K562 (cell line): ENCODE data around the gene MLC1. TPM values are rescaled to one million over a fixed set of nuclear protein-coding genes. Genes with fewer than 3 reads are reported as not detected.
A peak's percentile ranks its signal among the peaks of the same experiment; 100 is the strongest.

Source experiments
- ASH1L ChIP-seq: fragments of 450-650 bp; IDR thresholded peaks from 2 replicates; pipeline ENCODE4 v1.6.1; 2018; ENCODE audit warnings: borderline replicate concordance, mild to moderate bottlenecking, low read depth; ENCODE audit not compliant: partially characterized antibody
- CXXC5 ChIP-seq: fragments of 250-450 bp; sonication (Bioruptor Pico); IDR thresholded peaks from 2 replicates; pipeline ENCODE4 v1.8.0; 2022; ENCODE audit warnings: inconsistent platforms, mild to moderate bottlenecking, moderate library complexity
- NRF1 ChIP-seq, 2 experiments: fragments of 450-650 bp; IDR thresholded peaks in 1 of 2; conservative IDR thresholded peaks in 1 of 2; 2 replicates each; pipeline ENCODE4 v1.6.1; 2014; ENCODE audit warnings: mild to moderate bottlenecking in 2 of 2
- POLR3A ChIP-seq: IDR thresholded peaks from 2 replicates; pipeline ENCODE4 v1.6.1; 2011; ENCODE audit warnings: borderline replicate concordance, mild to moderate bottlenecking, moderate library complexity; ENCODE audit not compliant: insufficient read length, insufficient read depth; ENCODE audit errors: extremely low read depth
- SUPT5H ChIP-seq: fragments of 450-650 bp; IDR thresholded peaks from 2 replicates; pipeline ENCODE4 v1.6.1; 2016
- THAP12 ChIP-seq: fragments of 250-450 bp; sonication (Bioruptor Pico); IDR thresholded peaks from 2 replicates; pipeline ENCODE4 v1.9.0; 2021; ENCODE audit warnings: mild to moderate bottlenecking, inconsistent platforms
- YBX1 ChIP-seq: fragments of 450-650 bp; IDR thresholded peaks from 2 replicates; pipeline ENCODE4 v1.7.1; 2016; ENCODE audit warnings: mild to moderate bottlenecking
- ZBED1 ChIP-seq: IDR thresholded peaks from 2 replicates; pipeline ENCODE4 v1.6.1; 2014
- ZNF175 ChIP-seq: fragments of 200-800 bp; sonication (Bioruptor generic); IDR thresholded peaks from 2 replicates; pipeline ENCODE4 v1.6.1; 2016; ENCODE audit warnings: low read depth, mild to moderate bottlenecking, missing genetic modification characterization, missing compliant biosample characterization
- ZNF592 ChIP-seq: fragments of 450-650 bp; IDR thresholded peaks from 2 replicates; pipeline ENCODE4 v1.6.1; 2017; ENCODE audit warnings: antibody characterized with exemption, mild to moderate bottlenecking
- polyA plus RNA-seq, 8 experiments: library from polyadenylated mRNA; depleted of rRNA in 4 of 8; stranded (reverse) in 5 of 8; unstranded in 3 of 8; fragments of >200 nt; fragmentation: Nextera tagmentation in 2 of 8; fragmentation: Illumina TruSeq in 1 of 8; extraction: Ambion mirVana in 2 of 8; extraction: Trizol in 1 of 8; gene quantifications; 2 replicates each; pipeline versions ENCODE4 v1.2.1 to v1.2.3, GENCODE V29; 2011 to 2014; ENCODE audit warnings: inconsistent platforms in 1 of 8, missing spikeins in 1 of 8
- total RNA-seq, 7 experiments: library from RNA; depleted of rRNA in 6 of 7; stranded (reverse); fragments of >200 nt in 6 of 7; fragmentation: Illumina TruSeq in 2 of 7; extraction: Trizol in 2 of 7; gene quantifications; 2 replicates each; pipeline versions ENCODE4 v1.2.1 to v1.2.3, GENCODE V29; 2011 to 2021; ENCODE audit warnings: low replicate concordance in 1 of 7
- TF ChIP-seq, protein P1 (sequence below): fragments of 250-450 bp; sonication (Bioruptor Pico); IDR thresholded peaks from 2 replicates; pipeline ENCODE4 v1.8.0; 2022; ENCODE audit warnings: moderate library complexity, mild to moderate bottlenecking, inconsistent platforms
- TF ChIP-seq, protein P2 (sequence below): sonication (generic); formaldehyde crosslinking; IDR thresholded peaks from 2 replicates; pipeline ENCODE4 v1.8.0; 2022; ENCODE audit warnings: mild to moderate bottlenecking, low read depth, missing genetic modification reagents
- TF ChIP-seq, protein P3 (sequence below): fragments of 450-650 bp; IDR thresholded peaks from 2 replicates; pipeline ENCODE4 v1.6.1; 2016
- TF ChIP-seq, protein P4 (sequence below): sonication (generic); formaldehyde crosslinking; IDR thresholded peaks from 2 replicates; pipeline ENCODE4 v1.5.0; 2020; ENCODE audit warnings: missing genetic modification reagents

The MLC1 gene
- total and polyA plus RNA-seq, 9 of the 15 experiments (the other 6 are each of a cell fraction or from before 2014, with no cell fraction given), result 0.06 to 0.98 (median 0.39) TPM

GRCh38 chr22:50118557-50119168, 33.4 kb upstream of the MLC1 start (continued):
- no peak; the same call in 1 of the 2 replicates for TF ChIP-seq CXXC5 (CRISPR knock-in tag)
- peak; percentile 70 for TF ChIP-seq ZNF175 (CRISPR knock-in tag)
- no peak for TF ChIP-seq POLR3A
- no peak for TF ChIP-seq ASH1L
- no peak for TF ChIP-seq ZBED1
- TF ChIP-seq YBX1, result no peak
- no peak for TF ChIP-seq THAP12 (CRISPR knock-in tag)
- peak; percentile 52 for TF ChIP-seq ZNF592
- TF ChIP-seq, protein P1, sequence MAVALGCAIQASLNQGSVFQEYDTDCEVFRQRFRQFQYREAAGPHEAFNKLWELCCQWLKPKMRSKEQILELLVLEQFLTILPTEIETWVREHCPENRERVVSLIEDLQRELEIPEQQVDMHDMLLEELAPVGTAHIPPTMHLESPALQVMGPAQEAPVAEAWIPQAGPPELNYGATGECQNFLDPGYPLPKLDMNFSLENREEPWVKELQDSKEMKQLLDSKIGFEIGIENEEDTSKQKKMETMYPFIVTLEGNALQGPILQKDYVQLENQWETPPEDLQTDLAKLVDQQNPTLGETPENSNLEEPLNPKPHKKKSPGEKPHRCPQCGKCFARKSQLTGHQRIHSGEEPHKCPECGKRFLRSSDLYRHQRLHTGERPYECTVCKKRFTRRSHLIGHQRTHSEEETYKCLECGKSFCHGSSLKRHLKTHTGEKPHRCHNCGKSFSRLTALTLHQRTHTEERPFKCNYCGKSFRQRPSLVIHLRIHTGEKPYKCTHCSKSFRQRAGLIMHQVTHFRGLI (CRISPR knock-in tag), result no peak
- TF ChIP-seq, protein P2, sequence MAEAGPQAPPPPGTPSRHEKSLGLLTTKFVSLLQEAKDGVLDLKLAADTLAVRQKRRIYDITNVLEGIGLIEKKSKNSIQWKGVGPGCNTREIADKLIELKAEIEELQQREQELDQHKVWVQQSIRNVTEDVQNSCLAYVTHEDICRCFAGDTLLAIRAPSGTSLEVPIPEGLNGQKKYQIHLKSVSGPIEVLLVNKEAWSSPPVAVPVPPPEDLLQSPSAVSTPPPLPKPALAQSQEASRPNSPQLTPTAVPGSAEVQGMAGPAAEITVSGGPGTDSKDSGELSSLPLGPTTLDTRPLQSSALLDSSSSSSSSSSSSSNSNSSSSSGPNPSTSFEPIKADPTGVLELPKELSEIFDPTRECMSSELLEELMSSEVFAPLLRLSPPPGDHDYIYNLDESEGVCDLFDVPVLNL (CRISPR knock-in tag), result no peak
- TF ChIP-seq, protein P3, sequence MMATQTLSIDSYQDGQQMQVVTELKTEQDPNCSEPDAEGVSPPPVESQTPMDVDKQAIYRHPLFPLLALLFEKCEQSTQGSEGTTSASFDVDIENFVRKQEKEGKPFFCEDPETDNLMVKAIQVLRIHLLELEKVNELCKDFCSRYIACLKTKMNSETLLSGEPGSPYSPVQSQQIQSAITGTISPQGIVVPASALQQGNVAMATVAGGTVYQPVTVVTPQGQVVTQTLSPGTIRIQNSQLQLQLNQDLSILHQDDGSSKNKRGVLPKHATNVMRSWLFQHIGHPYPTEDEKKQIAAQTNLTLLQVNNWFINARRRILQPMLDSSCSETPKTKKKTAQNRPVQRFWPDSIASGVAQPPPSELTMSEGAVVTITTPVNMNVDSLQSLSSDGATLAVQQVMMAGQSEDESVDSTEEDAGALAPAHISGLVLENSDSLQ, result peak; percentile 83
- peak; percentile 51; the same call in 1 of the 2 replicates for TF ChIP-seq SUPT5H
- TF ChIP-seq, protein P4, sequence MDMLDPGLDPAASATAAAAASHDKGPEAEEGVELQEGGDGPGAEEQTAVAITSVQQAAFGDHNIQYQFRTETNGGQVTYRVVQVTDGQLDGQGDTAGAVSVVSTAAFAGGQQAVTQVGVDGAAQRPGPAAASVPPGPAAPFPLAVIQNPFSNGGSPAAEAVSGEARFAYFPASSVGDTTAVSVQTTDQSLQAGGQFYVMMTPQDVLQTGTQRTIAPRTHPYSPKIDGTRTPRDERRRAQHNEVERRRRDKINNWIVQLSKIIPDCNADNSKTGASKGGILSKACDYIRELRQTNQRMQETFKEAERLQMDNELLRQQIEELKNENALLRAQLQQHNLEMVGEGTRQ (CRISPR knock-in tag), result peak; percentile 57
- peak; percentile 52 to 63 for TF ChIP-seq NRF1 (conservative IDR thresholded peaks at IDR 0.05 in 1 of 2, IDR thresholded peaks at IDR 0.05 in 1 of 2)
